ENCODE results near the gene ZNRF2. TPM values are rescaled to one million over a fixed set of nuclear protein-coding genes. Genes with fewer than 3 reads are reported as not detected.

Gene ZNRF2
- polyA plus RNA-seq, 1 donor (not counting 4 experiments of a cell fraction or from before 2014, with no cell fraction given) = 7.0 TPM

GRCh38 chr7:30247541-30248401 is 36.6 kb upstream of the ZNRF2 start:
- Histone ChIP-seq H3K9me3 (ENCODE audit: control insufficient read depth, low read depth, low read length) (no peaks in the 10 kb centered on the region), H3K9ac (ENCODE audit: control insufficient read depth, extremely low read depth, insufficient read depth, low read length) (no peak overlapping the region), H3K27ac (ENCODE audit: control insufficient read depth, insufficient read depth, low read length) (no peak overlapping the region), H3K4me3 (ENCODE audit: control insufficient read depth in 2 of 3, extremely low read depth in 1 of 3, insufficient read depth in 2 of 3, low read depth in 1 of 3, low read length in 3 of 3) (no peak overlapping the region), H3K27me3 (ENCODE audit: control insufficient read depth, extremely low read depth, insufficient read depth, low read length) (no peaks in the 10 kb centered on the region), H3K4me2 (ENCODE audit: control insufficient read depth, extremely low read depth, insufficient read depth, low read depth, low read length) (no peak overlapping the region), H3K4me1 (ENCODE audit: control insufficient read depth, extremely low read depth, insufficient read depth, low read length) (peaks cover 3% of the 10 kb centered on the region), H4K20me1 (ENCODE audit: control insufficient read depth, extremely low read depth, insufficient read depth, low read length) (no peaks in the 10 kb centered on the region), H2AFZ (ENCODE audit: control insufficient read depth, low read length) (no peak overlapping the region), H3K79me2 (ENCODE audit: control insufficient read depth, insufficient read depth, low read length) (no peaks in the 10 kb centered on the region), H3K9me1 (ENCODE audit: control insufficient read depth, extremely low read depth, insufficient read depth, low read length) (no peaks in the 10 kb centered on the region), H3K36me3 (ENCODE audit: control insufficient read depth in 2 of 2, extremely low read depth in 1 of 2, insufficient read depth in 2 of 2, low read length in 2 of 2) (no peaks in the 10 kb centered on the region)
- FAIRE-seq = no peak
- dilution Hi-C loops (cut with MboI; ENCODE audit: extremely low pct_ligation_motif_present, low sequenced_read_pairs) = no loop called here
- DNase-seq (ENCODE audit: low read depth, low spot score) = no peak
- no peak for TF ChIP-seq CTCF (optimal IDR thresholded peaks at IDR 0.05 in 1 of 3, IDR thresholded peaks at IDR 0.05 in 1 of 3, conservative IDR thresholded peaks at IDR 0.05 in 1 of 3; ENCODE audit: extremely low read depth in 1 of 3, insufficient read depth in 2 of 3, low read length in 3 of 3)
- no peak for TF ChIP-seq EZH2 (IDR thresholded peaks at IDR 0.05; ENCODE audit: low read length)

- Histone ChIP-seq H4K20me1 (ENCODE audit: control insufficient read depth, extremely low read depth, insufficient read depth, low read length) (no peaks in the 10 kb centered on the region), H3K36me3 (ENCODE audit: control insufficient read depth in 2 of 2, extremely low read depth in 1 of 2, insufficient read depth in 2 of 2, low read length in 2 of 2) (no peaks in the 10 kb centered on the region), H3K79me2 (ENCODE audit: control insufficient read depth, insufficient read depth, low read length) (no peaks in the 10 kb centered on the region), H3K4me2 (ENCODE audit: control insufficient read depth, extremely low read depth, insufficient read depth, low read depth, low read length) (no peak overlapping the region), H3K27me3 (ENCODE audit: control insufficient read depth, extremely low read depth, insufficient read depth, low read length) (no peaks in the 10 kb centered on the region), H3K9me1 (ENCODE audit: control insufficient read depth, extremely low read depth, insufficient read depth, low read length) (no peaks in the 10 kb centered on the region), H3K27ac (ENCODE audit: control insufficient read depth, insufficient read depth, low read length) (no peak overlapping the region), H3K9ac (ENCODE audit: control insufficient read depth, extremely low read depth, insufficient read depth, low read length) (no peak overlapping the region), H3K4me3 (ENCODE audit: control insufficient read depth in 2 of 3, extremely low read depth in 1 of 3, insufficient read depth in 2 of 3, low read depth in 1 of 3, low read length in 3 of 3) (no peak overlapping the region), H3K9me3 (ENCODE audit: control insufficient read depth, low read depth, low read length) (no peaks in the 10 kb centered on the region), H2AFZ (ENCODE audit: control insufficient read depth, low read length) (no peak overlapping the region), H3K4me1 (ENCODE audit: control insufficient read depth, extremely low read depth, insufficient read depth, low read length) (peaks cover 7% of the 10 kb centered on the region)
- TF ChIP-seq CTCF (optimal IDR thresholded peaks at IDR 0.05 in 1 of 3, IDR thresholded peaks at IDR 0.05 in 1 of 3, conservative IDR thresholded peaks at IDR 0.05 in 1 of 3; ENCODE audit: extremely low read depth in 1 of 3, insufficient read depth in 2 of 3, low read length in 3 of 3) (no peak), EZH2 (IDR thresholded peaks at IDR 0.05; ENCODE audit: low read length) (no peak)
- FAIRE-seq (no peak), DNase-seq (ENCODE audit: low read depth, low spot score) (no peak)
- dilution Hi-C loops (cut with MboI; ENCODE audit: extremely low pct_ligation_motif_present, low sequenced_read_pairs) = no loop called here
These were observed 35.1 kb upstream of the ZNRF2 start for GRCh38 chr7:30249316-30249715.
